ENCODE measurements around the gene CAB39.

DNA sequence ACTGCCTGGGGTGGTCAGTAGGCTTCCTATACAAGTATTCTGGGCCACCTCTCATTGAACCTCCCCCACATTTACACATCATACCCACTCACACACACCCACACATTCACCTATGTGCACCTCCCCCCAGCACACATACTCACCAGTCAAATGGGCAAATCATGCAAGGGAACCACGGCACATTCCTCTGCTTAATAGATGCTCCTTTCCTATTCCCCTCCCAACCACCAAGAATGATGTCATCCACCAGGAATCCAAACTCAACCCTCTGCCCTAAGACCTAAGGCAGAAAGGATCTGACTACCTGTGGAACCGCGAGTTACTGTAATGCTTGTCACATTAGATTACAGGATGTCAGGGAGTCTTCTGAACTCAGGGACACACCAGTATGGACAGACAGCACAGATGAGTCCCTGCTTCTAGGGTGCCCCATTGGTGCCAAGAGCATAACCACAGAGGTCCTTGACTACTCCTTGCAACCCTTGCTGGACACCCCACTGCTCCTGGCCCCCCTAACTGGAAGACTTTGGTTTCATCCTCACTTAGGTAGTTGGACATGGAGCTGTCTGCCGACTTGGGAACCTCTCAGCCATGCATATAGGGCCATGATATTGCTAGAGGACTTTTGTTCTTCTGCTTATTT, 21.5 kb upstream of the CAB39 start:
- TF ChIP-seq ELF4 (IDR thresholded peaks at IDR 0.05) (no peak), FOXA1 (IDR thresholded peaks at IDR 0.05) (no peak), SP1 (IDR thresholded peaks at IDR 0.05) (no peak), SUZ12 (IDR thresholded peaks at IDR 0.05) (no peak), HDGF (IDR thresholded peaks at IDR 0.05; ENCODE audit: borderline replicate concordance) (no peak), NFRKB (IDR thresholded peaks at IDR 0.05) (no peak), L3MBTL2 (conservative IDR thresholded peaks at IDR 0.05) (no peak), FOXK2 (IDR thresholded peaks at IDR 0.05) (no peak), FOXM1 (IDR thresholded peaks at IDR 0.05; ENCODE audit: borderline replicate concordance) (no peak), BHLHE40 (IDR thresholded peaks at IDR 0.05; ENCODE audit: borderline replicate concordance) (no peak), ZNF384 (IDR thresholded peaks at IDR 0.05) (no peak)
